Spleen (tissue), 7 donors: ENCODE results near the gene C1orf115.

Experiments used
- POLR2A ChIP-seq, 3 donors: fragments of 450-650 bp; IDR thresholded peaks; one replicate each; pipeline ENCODE4 v1.5.1; 2017; ENCODE audit warnings: antibody characterized with exemption in 3 of 3, mild to moderate bottlenecking in 1 of 3
- TF ChIP-seq, protein P1 (sequence below), 11 experiments: fragments of 200-600 bp in 7 of 11; fragments of 450-650 bp in 4 of 11; sonication (generic) in 4 of 11; IDR thresholded peaks in 8 of 11; conservative IDR thresholded peaks in 3 of 11; 1 replicate in 7 of 11; 2 replicates in 4 of 11; pipeline versions ENCODE4 v1.4.0 to v1.8.0; 2016 to 2021; ENCODE audit warnings: antibody characterized with exemption in 11 of 11, inconsistent platforms in 4 of 11, mild to moderate bottlenecking in 1 of 11
- donor health status: DM: no; HTN: no; CAD: no; lungs with moderate emphysema.
- donor health status: DM: no; HTN: no; CAD: no.
- donor health status: DM: no; HTN: no; CAD: no.

- TF ChIP-seq, protein P1, sequence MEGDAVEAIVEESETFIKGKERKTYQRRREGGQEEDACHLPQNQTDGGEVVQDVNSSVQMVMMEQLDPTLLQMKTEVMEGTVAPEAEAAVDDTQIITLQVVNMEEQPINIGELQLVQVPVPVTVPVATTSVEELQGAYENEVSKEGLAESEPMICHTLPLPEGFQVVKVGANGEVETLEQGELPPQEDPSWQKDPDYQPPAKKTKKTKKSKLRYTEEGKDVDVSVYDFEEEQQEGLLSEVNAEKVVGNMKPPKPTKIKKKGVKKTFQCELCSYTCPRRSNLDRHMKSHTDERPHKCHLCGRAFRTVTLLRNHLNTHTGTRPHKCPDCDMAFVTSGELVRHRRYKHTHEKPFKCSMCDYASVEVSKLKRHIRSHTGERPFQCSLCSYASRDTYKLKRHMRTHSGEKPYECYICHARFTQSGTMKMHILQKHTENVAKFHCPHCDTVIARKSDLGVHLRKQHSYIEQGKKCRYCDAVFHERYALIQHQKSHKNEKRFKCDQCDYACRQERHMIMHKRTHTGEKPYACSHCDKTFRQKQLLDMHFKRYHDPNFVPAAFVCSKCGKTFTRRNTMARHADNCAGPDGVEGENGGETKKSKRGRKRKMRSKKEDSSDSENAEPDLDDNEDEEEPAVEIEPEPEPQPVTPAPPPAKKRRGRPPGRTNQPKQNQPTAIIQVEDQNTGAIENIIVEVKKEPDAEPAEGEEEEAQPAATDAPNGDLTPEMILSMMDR (IDR thresholded peaks at IDR 0.05 in 8 of 11, conservative IDR thresholded peaks at IDR 0.05 in 3 of 11) = no peak
- no peak for TF ChIP-seq POLR2A (IDR thresholded peaks at IDR 0.05)
Observed at GRCh38 chr1:220652995-220653394, 37.2 kb upstream of the C1orf115 start.
